ENCODE results near the gene PSMB10.
A peak's percentile ranks its signal among the peaks of the same experiment; 100 is the strongest.

The PSMB10 gene

DNA sequence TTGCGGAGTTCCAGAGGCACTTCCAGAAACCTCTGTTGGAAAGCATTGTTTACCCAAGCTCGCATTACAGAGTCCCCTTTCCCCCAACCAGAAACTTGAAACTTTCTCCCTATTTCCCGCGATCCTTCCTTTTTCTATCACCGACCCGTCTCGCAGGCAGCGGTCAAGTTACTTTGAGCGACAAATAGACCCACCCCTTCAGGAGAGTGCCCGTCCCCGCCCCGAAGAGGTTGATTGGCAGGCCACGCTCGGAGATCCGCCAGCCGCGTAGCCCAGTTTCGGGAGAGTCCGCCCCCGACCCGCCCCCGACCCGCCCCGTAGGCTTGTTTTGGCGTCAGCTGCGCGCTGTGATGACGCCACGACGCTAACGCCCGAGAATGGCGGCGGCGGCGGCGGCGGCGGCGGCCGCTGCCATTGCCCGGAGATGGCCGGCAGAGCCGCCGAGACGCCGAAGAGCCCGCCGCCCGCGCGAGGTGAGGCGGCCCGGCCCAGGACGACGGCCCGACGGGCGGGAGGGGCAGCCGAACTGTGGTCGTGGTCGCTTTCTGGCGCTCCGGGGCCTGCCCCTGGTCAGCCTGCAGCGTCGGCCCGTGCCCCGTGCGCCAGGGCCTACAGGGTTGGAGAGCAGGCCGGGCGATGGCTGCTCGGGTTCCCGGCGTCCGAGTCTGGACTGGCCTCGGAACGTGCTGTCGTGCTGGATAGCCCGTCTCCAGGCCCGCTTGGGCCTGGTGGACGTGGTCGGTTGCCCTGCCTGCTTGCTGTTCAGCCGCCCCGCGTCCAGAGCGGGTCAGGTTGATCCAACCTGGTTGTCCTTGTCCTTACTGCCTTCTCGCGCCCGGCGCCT is 43.5 kb downstream of the PSMB10 start, which contains the start of gene PSKH1 (continued):
- TF ChIP-seq, protein P1, sequence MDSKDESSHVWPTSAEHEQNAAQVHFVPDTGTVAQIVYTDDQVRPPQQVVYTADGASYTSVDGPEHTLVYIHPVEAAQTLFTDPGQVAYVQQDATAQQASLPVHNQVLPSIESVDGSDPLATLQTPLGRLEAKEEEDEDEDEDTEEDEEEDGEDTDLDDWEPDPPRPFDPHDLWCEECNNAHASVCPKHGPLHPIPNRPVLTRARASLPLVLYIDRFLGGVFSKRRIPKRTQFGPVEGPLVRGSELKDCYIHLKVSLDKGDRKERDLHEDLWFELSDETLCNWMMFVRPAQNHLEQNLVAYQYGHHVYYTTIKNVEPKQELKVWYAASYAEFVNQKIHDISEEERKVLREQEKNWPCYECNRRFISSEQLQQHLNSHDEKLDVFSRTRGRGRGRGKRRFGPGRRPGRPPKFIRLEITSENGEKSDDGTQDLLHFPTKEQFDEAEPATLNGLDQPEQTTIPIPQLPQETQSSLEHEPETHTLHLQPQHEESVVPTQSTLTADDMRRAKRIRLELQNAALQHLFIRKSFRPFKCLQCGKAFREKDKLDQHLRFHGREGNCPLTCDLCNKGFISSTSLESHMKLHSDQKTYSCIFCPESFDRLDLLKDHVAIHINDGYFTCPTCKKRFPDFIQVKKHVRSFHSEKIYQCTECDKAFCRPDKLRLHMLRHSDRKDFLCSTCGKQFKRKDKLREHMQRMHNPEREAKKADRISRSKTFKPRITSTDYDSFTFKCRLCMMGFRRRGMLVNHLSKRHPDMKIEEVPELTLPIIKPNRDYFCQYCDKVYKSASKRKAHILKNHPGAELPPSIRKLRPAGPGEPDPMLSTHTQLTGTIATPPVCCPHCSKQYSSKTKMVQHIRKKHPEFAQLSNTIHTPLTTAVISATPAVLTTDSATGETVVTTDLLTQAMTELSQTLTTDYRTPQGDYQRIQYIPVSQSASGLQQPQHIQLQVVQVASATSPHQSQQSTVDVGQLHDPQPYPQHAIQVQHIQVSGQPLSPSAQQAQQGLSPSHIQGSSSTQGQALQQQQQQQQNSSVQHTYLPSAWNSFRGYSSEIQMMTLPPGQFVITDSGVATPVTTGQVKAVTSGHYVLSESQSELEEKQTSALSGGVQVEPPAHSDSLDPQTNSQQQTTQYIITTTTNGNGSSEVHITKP (tag by site-specific recombination; IDR thresholded peaks at IDR 0.05), result peak; percentile 70
- TF ChIP-seq, protein P2, sequence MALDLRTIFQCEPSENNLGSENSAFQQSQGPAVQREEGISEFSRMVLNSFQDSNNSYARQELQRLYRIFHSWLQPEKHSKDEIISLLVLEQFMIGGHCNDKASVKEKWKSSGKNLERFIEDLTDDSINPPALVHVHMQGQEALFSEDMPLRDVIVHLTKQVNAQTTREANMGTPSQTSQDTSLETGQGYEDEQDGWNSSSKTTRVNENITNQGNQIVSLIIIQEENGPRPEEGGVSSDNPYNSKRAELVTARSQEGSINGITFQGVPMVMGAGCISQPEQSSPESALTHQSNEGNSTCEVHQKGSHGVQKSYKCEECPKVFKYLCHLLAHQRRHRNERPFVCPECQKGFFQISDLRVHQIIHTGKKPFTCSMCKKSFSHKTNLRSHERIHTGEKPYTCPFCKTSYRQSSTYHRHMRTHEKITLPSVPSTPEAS (tag by site-specific recombination; IDR thresholded peaks at IDR 0.05), result no peak
- TF ChIP-seq ZNF610 (tag by site-specific recombination; IDR thresholded peaks at IDR 0.05; ENCODE audit: borderline replicate concordance) (no peak), ZIC2 (tag by site-specific recombination; IDR thresholded peaks at IDR 0.05) (no peak), TCF7L2 (IDR thresholded peaks at IDR 0.05; ENCODE audit: borderline replicate concordance, low read depth, low read length) (no peak), ZNF548 (tag by site-specific recombination; IDR thresholded peaks at IDR 0.05) (no peak), HOXA7 (CRISPR knock-in tag; IDR thresholded peaks at IDR 0.05; ENCODE audit: borderline replicate concordance) (no peak; the same call in 1 of the 2 replicates), ZNF707 (tag by site-specific recombination; IDR thresholded peaks at IDR 0.05) (no peak), OVOL3 (tag by site-specific recombination; IDR thresholded peaks at IDR 0.05) (no peak), ZSCAN16 (tag by site-specific recombination; IDR thresholded peaks at IDR 0.05) (no peak), ZNF571 (tag by site-specific recombination; IDR thresholded peaks at IDR 0.05) (no peak), WT1 (tag by site-specific recombination; IDR thresholded peaks at IDR 0.05) (no peak), YY2 (tag by site-specific recombination; IDR thresholded peaks at IDR 0.05) (peak; percentile 84), ZNF221 (tag by site-specific recombination; IDR thresholded peaks at IDR 0.05; ENCODE audit: borderline replicate concordance) (no peak), ZNF404 (tag by site-specific recombination; IDR thresholded peaks at IDR 0.05) (no peak), ZNF16 (tag by site-specific recombination; IDR thresholded peaks at IDR 0.05; ENCODE audit: low read depth) (no peak), RBAK (tag by site-specific recombination; IDR thresholded peaks at IDR 0.05) (no peak), ZNF664 (tag by site-specific recombination; IDR thresholded peaks at IDR 0.05) (no peak), KLF7 (tag by site-specific recombination; IDR thresholded peaks at IDR 0.05; ENCODE audit: borderline replicate concordance) (no peak), KLF1 (tag by site-specific recombination; IDR thresholded peaks at IDR 0.05) (0 out of 2 replicates have a peak, but pooled peaks have one; percentile 9), GLI4 (tag by site-specific recombination; IDR thresholded peaks at IDR 0.05) (no peak), ZNF561 (tag by site-specific recombination; IDR thresholded peaks at IDR 0.05; ENCODE audit: borderline replicate concordance) (no peak), ZNF514 (tag by site-specific recombination; IDR thresholded peaks at IDR 0.05) (no peak)
- TF ChIP-seq, protein P3, sequence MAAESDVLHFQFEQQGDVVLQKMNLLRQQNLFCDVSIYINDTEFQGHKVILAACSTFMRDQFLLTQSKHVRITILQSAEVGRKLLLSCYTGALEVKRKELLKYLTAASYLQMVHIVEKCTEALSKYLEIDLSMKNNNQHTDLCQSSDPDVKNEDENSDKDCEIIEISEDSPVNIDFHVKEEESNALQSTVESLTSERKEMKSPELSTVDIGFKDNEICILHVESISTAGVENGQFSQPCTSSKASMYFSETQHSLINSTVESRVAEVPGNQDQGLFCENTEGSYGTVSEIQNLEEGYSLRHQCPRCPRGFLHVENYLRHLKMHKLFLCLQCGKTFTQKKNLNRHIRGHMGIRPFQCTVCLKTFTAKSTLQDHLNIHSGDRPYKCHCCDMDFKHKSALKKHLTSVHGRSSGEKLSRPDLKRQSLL (tag by site-specific recombination; IDR thresholded peaks at IDR 0.05), result no peak
- TF ChIP-seq, protein P4, sequence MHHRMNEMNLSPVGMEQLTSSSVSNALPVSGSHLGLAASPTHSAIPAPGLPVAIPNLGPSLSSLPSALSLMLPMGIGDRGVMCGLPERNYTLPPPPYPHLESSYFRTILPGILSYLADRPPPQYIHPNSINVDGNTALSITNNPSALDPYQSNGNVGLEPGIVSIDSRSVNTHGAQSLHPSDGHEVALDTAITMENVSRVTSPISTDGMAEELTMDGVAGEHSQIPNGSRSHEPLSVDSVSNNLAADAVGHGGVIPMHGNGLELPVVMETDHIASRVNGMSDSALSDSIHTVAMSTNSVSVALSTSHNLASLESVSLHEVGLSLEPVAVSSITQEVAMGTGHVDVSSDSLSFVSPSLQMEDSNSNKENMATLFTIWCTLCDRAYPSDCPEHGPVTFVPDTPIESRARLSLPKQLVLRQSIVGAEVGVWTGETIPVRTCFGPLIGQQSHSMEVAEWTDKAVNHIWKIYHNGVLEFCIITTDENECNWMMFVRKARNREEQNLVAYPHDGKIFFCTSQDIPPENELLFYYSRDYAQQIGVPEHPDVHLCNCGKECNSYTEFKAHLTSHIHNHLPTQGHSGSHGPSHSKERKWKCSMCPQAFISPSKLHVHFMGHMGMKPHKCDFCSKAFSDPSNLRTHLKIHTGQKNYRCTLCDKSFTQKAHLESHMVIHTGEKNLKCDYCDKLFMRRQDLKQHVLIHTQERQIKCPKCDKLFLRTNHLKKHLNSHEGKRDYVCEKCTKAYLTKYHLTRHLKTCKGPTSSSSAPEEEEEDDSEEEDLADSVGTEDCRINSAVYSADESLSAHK (tag by site-specific recombination; IDR thresholded peaks at IDR 0.05), result peak; percentile 17; the same call in 1 of the 2 replicates
- TF ChIP-seq, protein P5, sequence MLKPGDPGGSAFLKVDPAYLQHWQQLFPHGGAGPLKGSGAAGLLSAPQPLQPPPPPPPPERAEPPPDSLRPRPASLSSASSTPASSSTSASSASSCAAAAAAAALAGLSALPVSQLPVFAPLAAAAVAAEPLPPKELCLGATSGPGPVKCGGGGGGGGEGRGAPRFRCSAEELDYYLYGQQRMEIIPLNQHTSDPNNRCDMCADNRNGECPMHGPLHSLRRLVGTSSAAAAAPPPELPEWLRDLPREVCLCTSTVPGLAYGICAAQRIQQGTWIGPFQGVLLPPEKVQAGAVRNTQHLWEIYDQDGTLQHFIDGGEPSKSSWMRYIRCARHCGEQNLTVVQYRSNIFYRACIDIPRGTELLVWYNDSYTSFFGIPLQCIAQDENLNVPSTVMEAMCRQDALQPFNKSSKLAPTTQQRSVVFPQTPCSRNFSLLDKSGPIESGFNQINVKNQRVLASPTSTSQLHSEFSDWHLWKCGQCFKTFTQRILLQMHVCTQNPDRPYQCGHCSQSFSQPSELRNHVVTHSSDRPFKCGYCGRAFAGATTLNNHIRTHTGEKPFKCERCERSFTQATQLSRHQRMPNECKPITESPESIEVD (tag by site-specific recombination; IDR thresholded peaks at IDR 0.05), result no peak
- TF ChIP-seq, protein P6, sequence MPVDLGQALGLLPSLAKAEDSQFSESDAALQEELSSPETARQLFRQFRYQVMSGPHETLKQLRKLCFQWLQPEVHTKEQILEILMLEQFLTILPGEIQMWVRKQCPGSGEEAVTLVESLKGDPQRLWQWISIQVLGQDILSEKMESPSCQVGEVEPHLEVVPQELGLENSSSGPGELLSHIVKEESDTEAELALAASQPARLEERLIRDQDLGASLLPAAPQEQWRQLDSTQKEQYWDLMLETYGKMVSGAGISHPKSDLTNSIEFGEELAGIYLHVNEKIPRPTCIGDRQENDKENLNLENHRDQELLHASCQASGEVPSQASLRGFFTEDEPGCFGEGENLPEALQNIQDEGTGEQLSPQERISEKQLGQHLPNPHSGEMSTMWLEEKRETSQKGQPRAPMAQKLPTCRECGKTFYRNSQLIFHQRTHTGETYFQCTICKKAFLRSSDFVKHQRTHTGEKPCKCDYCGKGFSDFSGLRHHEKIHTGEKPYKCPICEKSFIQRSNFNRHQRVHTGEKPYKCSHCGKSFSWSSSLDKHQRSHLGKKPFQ (tag by site-specific recombination; IDR thresholded peaks at IDR 0.05), result no peak
- TF ChIP-seq, protein P7, sequence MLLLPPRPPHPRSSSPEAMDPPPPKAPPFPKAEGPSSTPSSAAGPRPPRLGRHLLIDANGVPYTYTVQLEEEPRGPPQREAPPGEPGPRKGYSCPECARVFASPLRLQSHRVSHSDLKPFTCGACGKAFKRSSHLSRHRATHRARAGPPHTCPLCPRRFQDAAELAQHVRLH (tag by site-specific recombination; IDR thresholded peaks at IDR 0.05), result no peak
